K562 (cell line): ENCODE data around the gene ACVR2B. TPM values are rescaled to one million over a fixed set of nuclear protein-coding genes. Genes with fewer than 3 reads are reported as not detected.

Experiments used
- BRD9 ChIP-seq: fragments of 450-650 bp; IDR thresholded peaks from 2 replicates; pipeline ENCODE4 v1.6.1; 2018; ENCODE audit warnings: low read depth; ENCODE audit not compliant: partially characterized antibody
- DDX20 ChIP-seq: fragments of 450-650 bp; IDR thresholded peaks from 2 replicates; pipeline ENCODE4 v1.6.1; 2016; ENCODE audit warnings: missing genetic modification characterization, low read depth, mild to moderate bottlenecking, missing compliant biosample characterization, moderate library complexity
- DIDO1 ChIP-seq: fragments of 450-650 bp; IDR thresholded peaks from 2 replicates; pipeline ENCODE4 v1.6.1; 2016; ENCODE audit warnings: low read depth, missing biosample characterization, missing genetic modification characterization
- E4F1 ChIP-seq: fragments of 250-450 bp; sonication (Bioruptor Pico); IDR thresholded peaks from 2 replicates; pipeline ENCODE4 v1.5.0; 2021; ENCODE audit warnings: mild to moderate bottlenecking, borderline replicate concordance
- EZH2 ChIP-seq: IDR thresholded peaks from 2 replicates; pipeline ENCODE4 v1.6.1; 2012; ENCODE audit warnings: low read depth, mild to moderate bottlenecking, inconsistent platforms, low read length, borderline replicate concordance
- FOXP4 ChIP-seq: sonication (generic); formaldehyde crosslinking; IDR thresholded peaks from 2 replicates; pipeline ENCODE4 v1.8.0; 2022; ENCODE audit warnings: mild to moderate bottlenecking, missing genetic modification reagents, borderline replicate concordance
- GATAD2B ChIP-seq: fragments of 450-650 bp; IDR thresholded peaks from 2 replicates; pipeline ENCODE4 v1.6.1; 2017; ENCODE audit warnings: mild to moderate bottlenecking, borderline replicate concordance
- HDAC8 ChIP-seq: fragments of 450-650 bp; IDR thresholded peaks from 2 replicates; pipeline ENCODE4 v1.6.1; 2016; ENCODE audit warnings: mild to moderate bottlenecking, missing genetic modification characterization, moderate library complexity, missing compliant biosample characterization
- HNRNPUL1 ChIP-seq: fragments of 200-400 bp; formaldehyde crosslinking; IDR thresholded peaks from 2 replicates; pipeline ENCODE4 v1.6.1; 2017; ENCODE audit warnings: low read length
- NFE2L1 ChIP-seq: fragments of 450-650 bp; IDR thresholded peaks from 2 replicates; pipeline ENCODE4 v1.6.1; 2016; ENCODE audit warnings: missing genetic modification characterization, low read depth, mild to moderate bottlenecking, missing compliant biosample characterization, moderate library complexity, borderline replicate concordance
- NFRKB ChIP-seq: fragments of 450-650 bp; IDR thresholded peaks from 2 replicates; pipeline ENCODE4 v1.6.1; 2016; ENCODE audit warnings: low read depth
- NKRF ChIP-seq: fragments of 450-650 bp; IDR thresholded peaks from 2 replicates; pipeline ENCODE4 v1.6.1; 2016; ENCODE audit warnings: borderline replicate concordance
- RBM34 ChIP-seq: fragments of 200-400 bp; formaldehyde crosslinking; IDR thresholded peaks from 2 replicates; pipeline ENCODE4 v1.6.1; 2018; ENCODE audit warnings: low read length, borderline replicate concordance; ENCODE audit not compliant: insufficient read depth
- SMARCA5 ChIP-seq: fragments of 450-650 bp; IDR thresholded peaks from 2 replicates; pipeline ENCODE4 v1.6.1; 2016
- SPI1 ChIP-seq: IDR thresholded peaks from 2 replicates; pipeline ENCODE4 v1.6.1; 2011; ENCODE audit warnings: low read depth, low read length, control low read depth, borderline replicate concordance
- SREBF2 ChIP-seq: sonication (generic); formaldehyde crosslinking; IDR thresholded peaks from 2 replicates; pipeline ENCODE4 v1.4.0; 2020; ENCODE audit warnings: mild to moderate bottlenecking, missing genetic modification reagents
- TFAP4 ChIP-seq: sonication (generic); formaldehyde crosslinking; IDR thresholded peaks from 2 replicates; pipeline ENCODE4 v1.8.0; 2022; ENCODE audit warnings: missing genetic modification reagents, mild to moderate bottlenecking, moderate library complexity, borderline replicate concordance
- WHSC1 ChIP-seq: IDR thresholded peaks from one replicate; pipeline ENCODE4 v1.6.1; 2012; ENCODE audit warnings: low read length, control low read depth, inconsistent platforms
- ZBED1 ChIP-seq: IDR thresholded peaks from 2 replicates; pipeline ENCODE4 v1.6.1; 2014
- ZC3H4 ChIP-seq: sonication (generic); formaldehyde crosslinking; IDR thresholded peaks from 2 replicates; pipeline ENCODE4 v1.9.0; 2021; ENCODE audit warnings: missing genetic modification reagents, borderline replicate concordance
- ZNF12 ChIP-seq: sonication (generic); formaldehyde crosslinking; IDR thresholded peaks from 2 replicates; pipeline ENCODE4 v1.4.0; 2020; ENCODE audit warnings: mild to moderate bottlenecking, missing genetic modification reagents
- ZNF696 ChIP-seq: fragments of 250-450 bp; sonication (Bioruptor Pico); conservative IDR thresholded peaks from 2 replicates; pipeline ENCODE4 v1.4.0; 2020; ENCODE audit warnings: mild to moderate bottlenecking, moderate library complexity
- polyA plus RNA-seq, 8 experiments: library from polyadenylated mRNA; depleted of rRNA in 4 of 8; stranded (reverse) in 5 of 8; unstranded in 3 of 8; fragments of >200 nt; fragmentation: Nextera tagmentation in 2 of 8; fragmentation: Illumina TruSeq in 1 of 8; extraction: Ambion mirVana in 2 of 8; extraction: Trizol in 1 of 8; gene quantifications; 2 replicates each; pipeline versions ENCODE4 v1.2.1 to v1.2.3, GENCODE V29; 2011 to 2014; ENCODE audit warnings: inconsistent platforms in 1 of 8, missing spikeins in 1 of 8
- total RNA-seq, 7 experiments: library from RNA; depleted of rRNA in 6 of 7; stranded (reverse); fragments of >200 nt in 6 of 7; fragmentation: Illumina TruSeq in 2 of 7; extraction: Trizol in 2 of 7; gene quantifications; 2 replicates each; pipeline versions ENCODE4 v1.2.1 to v1.2.3, GENCODE V29; 2011 to 2021; ENCODE audit warnings: low replicate concordance in 1 of 7

Gene ACVR2B
- total and polyA plus RNA-seq, 9 of the 15 experiments (the other 6 are each of a cell fraction or from before 2014, with no cell fraction given), result 1.8 to 23.7 (median 7.1) TPM

- no peak; the same call in 1 of the 2 replicates for TF ChIP-seq TFAP4 (CRISPR knock-in tag)
- TF ChIP-seq SMARCA5, result no peak
- no peak for TF ChIP-seq ZBED1
- TF ChIP-seq SREBF2, result no peak
- TF ChIP-seq GATAD2B, result no peak
- TF ChIP-seq HDAC8, result no peak
- TF ChIP-seq NFRKB, result no peak
- no peak for TF ChIP-seq NKRF
- no peak for TF ChIP-seq DDX20
- no peak for TF ChIP-seq ZC3H4 (CRISPR knock-in tag)
- TF ChIP-seq E4F1 (CRISPR knock-in tag), result no peak
- TF ChIP-seq ZNF696 (CRISPR knock-in tag), result no peak
- TF ChIP-seq NFE2L1 (tag), result no peak
- no peak for TF ChIP-seq FOXP4 (CRISPR knock-in tag)
- no peak for TF ChIP-seq HNRNPUL1
- no peak for TF ChIP-seq WHSC1
- no peak for TF ChIP-seq DIDO1 (tag)
- TF ChIP-seq EZH2, result no peak
- TF ChIP-seq SPI1, result no peak
- no peak for TF ChIP-seq ZNF12 (CRISPR knock-in tag)
- no peak for TF ChIP-seq BRD9
- TF ChIP-seq RBM34, result no peak
Observed at GRCh38 chr3:38454884-38455638, 1.4 kb downstream of the ACVR2B start (continued).
